Measurements from ENCODE around the gene LCN6.
"Not testable (repeated sequence)": the region's sequence is repeated elsewhere in the genome, so short reads cannot be mapped to it uniquely, and the experiment has no call there.

The LCN6 gene

DNA sequence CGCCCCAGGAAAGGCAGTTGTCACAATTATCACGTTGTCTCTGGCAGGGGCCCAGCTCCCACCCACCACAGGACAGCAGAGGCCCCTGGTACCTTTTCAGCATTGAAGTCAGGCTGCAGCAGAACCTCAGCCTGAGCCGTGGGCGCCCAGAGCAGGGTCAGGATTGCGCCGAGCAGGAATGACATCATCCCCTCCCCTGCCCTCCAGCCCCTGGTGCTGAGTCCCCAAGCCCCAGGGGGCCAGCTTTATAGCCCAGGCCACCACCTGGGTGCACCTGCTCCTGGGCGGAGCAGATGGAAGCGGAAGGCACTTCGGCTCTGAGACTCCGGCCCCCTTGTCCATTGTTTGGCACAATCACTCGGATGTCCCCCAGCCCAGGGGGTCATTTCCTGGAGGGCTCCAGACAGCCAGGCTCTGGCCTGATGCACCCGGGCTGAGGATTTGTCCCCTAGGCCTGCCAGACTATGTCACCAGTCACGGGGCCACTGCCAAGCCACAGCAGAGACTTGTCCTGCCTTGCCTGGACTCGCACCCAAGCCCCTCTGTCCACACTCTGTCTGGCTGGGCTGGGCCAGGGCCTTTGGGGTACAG, 16.1 kb upstream of the LCN6 start, which contains the start of gene LCN15:
Gene LCN15 (minus strand): TSS at position 218 of the 591 bp plus-strand sequence. CDS start 30 bp downstream, at position 188.
- no peak within 1 kb of the TSS for H3K4me3 ChIP-seq (ENCODE audit: low read depth, low read length)
- H2AFZ ChIP-seq (ENCODE audit: low read length, unreplicated experiment) = no peak within 1 kb of the TSS
- H3K36me3 ChIP-seq (ENCODE audit: insufficient read depth, low read length) = no peaks in the 10 kb centered on the region
- no peaks in the 10 kb centered on the region for H3K4me1 ChIP-seq (ENCODE audit: control insufficient read depth, insufficient read depth, low read length, unreplicated experiment)
- peaks cover 7% of the 10 kb centered on the region for H3K27me3 ChIP-seq (ENCODE audit: insufficient read depth, low read length)
- no peak within 1 kb of the TSS for H3K27ac ChIP-seq (ENCODE audit: low read depth, low read length)
- H3K79me2 ChIP-seq (ENCODE audit: control insufficient read depth, insufficient read depth, low read length, unreplicated experiment) = no peaks in the 10 kb centered on the region

DNA sequence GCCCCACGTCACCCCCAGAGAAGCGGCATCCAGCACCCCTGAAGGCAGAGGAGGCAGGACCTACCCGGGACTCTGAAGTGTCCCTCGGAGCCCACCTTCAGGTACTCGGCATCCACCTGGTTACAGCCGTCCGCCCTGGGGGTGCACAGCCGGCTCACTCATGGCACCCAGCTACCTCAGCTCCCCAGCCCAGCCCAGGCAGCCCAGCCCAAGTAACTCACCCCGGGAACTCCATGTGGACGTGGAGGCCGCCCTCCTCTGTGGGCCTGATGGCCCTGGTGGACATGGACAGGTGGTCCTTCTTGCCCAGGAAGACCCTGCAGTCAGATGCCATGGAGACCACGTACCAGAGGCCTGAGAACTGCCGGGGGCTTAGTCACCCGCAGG, 15.3 kb upstream of the LCN6 start:
- no peak overlapping the region for H2AFZ ChIP-seq (ENCODE audit: low read length, unreplicated experiment)
- no peak overlapping the region for H3K27ac ChIP-seq (ENCODE audit: low read depth, low read length)
- H3K36me3 ChIP-seq (ENCODE audit: insufficient read depth, low read length) = no peaks in the 10 kb centered on the region
- H3K4me1 ChIP-seq (ENCODE audit: control insufficient read depth, insufficient read depth, low read length, unreplicated experiment) = no peaks in the 10 kb centered on the region
- no peaks in the 10 kb centered on the region for H3K79me2 ChIP-seq (ENCODE audit: control insufficient read depth, insufficient read depth, low read length, unreplicated experiment)
- no peak overlapping the region for H3K4me3 ChIP-seq (ENCODE audit: low read depth, low read length)
- H3K27me3 ChIP-seq (ENCODE audit: insufficient read depth, low read length) = peaks cover 7% of the 10 kb centered on the region

DNA sequence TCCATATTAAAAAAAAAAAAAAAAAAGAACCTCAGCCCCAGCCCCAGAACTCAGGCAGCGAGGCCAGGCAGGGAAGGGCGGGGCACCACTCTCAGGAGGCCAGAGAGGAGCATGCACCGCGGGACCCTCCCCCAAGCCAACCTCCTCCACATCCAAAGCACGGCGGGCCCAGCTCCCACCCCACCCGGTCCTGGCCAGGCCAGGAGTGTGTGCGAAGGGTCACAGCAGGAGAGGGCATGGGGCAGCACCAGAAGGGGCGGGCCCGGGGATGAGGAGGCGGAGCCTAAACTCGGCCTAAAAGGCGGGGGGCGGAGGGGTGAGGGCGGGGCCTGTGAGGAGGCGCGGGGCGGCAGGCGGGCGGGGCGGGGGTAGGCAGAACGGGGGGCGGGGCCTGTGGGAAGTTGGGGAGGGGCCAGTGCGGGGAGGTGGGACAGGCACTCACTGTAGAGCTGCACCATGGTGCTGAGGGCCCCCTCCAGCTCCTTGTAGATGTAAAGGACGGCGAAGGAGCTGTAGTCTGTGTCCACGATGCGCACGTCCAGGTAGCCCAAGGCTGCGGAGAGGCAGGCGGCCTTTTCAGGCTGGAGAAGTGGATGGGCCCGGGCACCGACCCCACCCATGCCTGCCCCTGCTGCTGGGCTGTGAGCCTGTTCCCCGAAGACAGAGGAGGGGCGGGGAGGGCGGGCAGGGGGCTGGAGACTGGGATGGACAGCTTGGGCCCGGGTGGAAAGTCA, 14.8 kb upstream of the LCN6 start:
- no peak overlapping the region for H2AFZ ChIP-seq (ENCODE audit: low read length, unreplicated experiment)
- H3K4me1 ChIP-seq (ENCODE audit: control insufficient read depth, insufficient read depth, low read length, unreplicated experiment) = no peaks in the 10 kb centered on the region
- H3K36me3 ChIP-seq (ENCODE audit: insufficient read depth, low read length) = no peaks in the 10 kb centered on the region
- H3K79me2 ChIP-seq (ENCODE audit: control insufficient read depth, insufficient read depth, low read length, unreplicated experiment) = no peaks in the 10 kb centered on the region
- no peak overlapping the region for H3K27ac ChIP-seq (ENCODE audit: low read depth, low read length)
- no peak overlapping the region for H3K4me3 ChIP-seq (ENCODE audit: low read depth, low read length)
- peaks cover 5% of the 10 kb centered on the region for H3K27me3 ChIP-seq (ENCODE audit: insufficient read depth, low read length)

DNA sequence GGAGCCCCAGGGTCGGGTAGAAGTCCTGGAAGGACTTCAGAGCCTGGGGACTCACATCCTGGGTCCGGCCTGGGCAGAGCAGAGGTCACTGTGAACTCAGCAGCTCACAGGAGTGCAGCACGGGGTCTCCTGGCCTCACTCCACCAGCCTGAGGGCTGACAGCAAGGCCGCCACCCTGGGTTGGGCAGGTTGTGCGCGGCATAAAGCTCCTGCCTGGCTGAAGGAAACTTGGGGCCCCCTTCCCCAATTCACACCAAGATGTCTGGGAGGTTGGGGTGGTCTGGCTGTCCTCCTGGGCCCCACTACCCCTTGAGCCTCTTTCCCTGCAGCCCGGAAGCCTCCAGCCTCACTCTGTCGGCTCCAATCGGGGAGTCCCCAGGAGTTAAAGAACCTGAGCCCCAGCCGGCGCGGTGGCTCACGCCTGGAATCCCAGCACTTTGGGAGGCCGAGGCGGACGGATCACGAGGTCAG, 13.9 kb upstream of the LCN6 start:
- H3K4me1 ChIP-seq (ENCODE audit: control insufficient read depth, insufficient read depth, low read length, unreplicated experiment) = no peaks in the 10 kb centered on the region
- no peak overlapping the region for H2AFZ ChIP-seq (ENCODE audit: low read length, unreplicated experiment)
- no peak overlapping the region for H3K4me3 ChIP-seq (ENCODE audit: low read depth, low read length)

DNA sequence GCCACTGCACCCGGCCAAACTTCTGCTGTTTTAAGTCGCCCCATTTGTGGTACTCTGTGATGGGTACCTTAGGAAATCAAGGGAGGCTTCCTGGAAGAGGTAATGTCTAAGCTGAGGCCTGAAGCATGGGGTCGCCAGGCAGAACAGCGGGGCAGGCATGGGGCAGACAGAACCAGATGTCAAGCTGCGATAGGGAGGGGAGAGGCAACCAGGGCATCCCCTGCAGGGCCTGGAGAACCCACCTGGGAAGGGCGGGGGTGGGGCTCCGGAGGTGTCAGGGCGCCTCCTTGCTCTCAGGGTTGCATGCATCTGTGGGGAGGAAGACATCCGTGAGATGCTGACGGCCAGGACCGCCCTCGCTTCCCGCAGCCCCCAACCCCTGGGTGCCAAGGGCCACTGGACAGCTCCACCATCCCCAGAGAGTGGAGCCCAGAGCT, 13.2 kb upstream of the LCN6 start:
- Histone ChIP-seq H3K4me3 (ENCODE audit: low read depth, low read length) (no peak overlapping the region), H3K27me3 (ENCODE audit: insufficient read depth, low read length) (no peaks in the 10 kb centered on the region), H3K79me2 (ENCODE audit: control insufficient read depth, insufficient read depth, low read length, unreplicated experiment) (no peaks in the 10 kb centered on the region), H3K27ac (ENCODE audit: low read depth, low read length) (no peak overlapping the region), H2AFZ (ENCODE audit: low read length, unreplicated experiment) (no peak overlapping the region), H3K4me1 (ENCODE audit: control insufficient read depth, insufficient read depth, low read length, unreplicated experiment) (no peaks in the 10 kb centered on the region), H3K36me3 (ENCODE audit: insufficient read depth, low read length) (no peaks in the 10 kb centered on the region)

More for the DNA sequence above, 13.9 kb upstream of the LCN6 start:
- Histone ChIP-seq H3K27me3 (ENCODE audit: insufficient read depth, low read length) (no peaks in the 10 kb centered on the region), H3K27ac (ENCODE audit: low read depth, low read length) (no peak overlapping the region), H3K36me3 (ENCODE audit: insufficient read depth, low read length) (no peaks in the 10 kb centered on the region), H3K79me2 (ENCODE audit: control insufficient read depth, insufficient read depth, low read length, unreplicated experiment) (no peaks in the 10 kb centered on the region)

DNA sequence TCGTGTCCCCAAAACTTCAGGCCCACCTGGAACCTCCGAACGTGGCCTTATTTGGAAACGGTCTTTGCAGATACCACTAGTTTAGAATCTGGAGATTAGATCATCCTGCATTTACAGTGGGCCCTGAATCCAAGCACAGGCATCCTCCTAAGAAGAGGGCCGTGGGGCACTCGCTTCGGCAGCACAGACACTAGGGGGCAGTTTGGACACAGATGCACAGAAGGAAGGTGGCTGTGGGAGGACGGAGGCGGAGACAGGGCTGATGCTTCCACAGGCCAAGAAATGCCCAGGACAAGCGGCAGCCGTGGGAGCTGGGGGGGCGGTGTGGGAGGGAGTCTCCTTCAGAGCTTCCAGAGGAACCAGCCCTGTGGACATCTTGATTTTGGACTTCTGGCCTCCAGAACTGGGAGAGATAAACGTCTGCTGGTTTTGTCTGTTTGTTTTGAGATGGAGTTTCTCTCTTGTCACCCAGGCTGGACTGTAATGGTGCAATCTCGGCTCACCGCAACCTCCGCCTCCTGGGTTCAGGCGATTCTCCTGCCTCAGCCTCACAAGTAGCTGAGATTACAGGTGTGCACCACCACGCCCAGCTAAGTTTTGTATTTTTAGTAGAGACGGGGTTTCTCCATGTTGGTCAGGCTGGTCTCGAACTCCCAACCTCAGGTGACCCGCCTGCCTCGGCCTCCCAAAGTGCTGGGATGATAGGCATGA, 12.7 kb upstream of the LCN6 start:
- H3K36me3 ChIP-seq (ENCODE audit: insufficient read depth, low read length); H2AFZ ChIP-seq (ENCODE audit: low read length, unreplicated experiment); H3K27me3 ChIP-seq (ENCODE audit: insufficient read depth, low read length); H3K4me1 ChIP-seq (ENCODE audit: control insufficient read depth, insufficient read depth, low read length, unreplicated experiment); H3K79me2 ChIP-seq (ENCODE audit: control insufficient read depth, insufficient read depth, low read length, unreplicated experiment); H3K27ac ChIP-seq (ENCODE audit: low read depth, low read length); H3K4me3 ChIP-seq (ENCODE audit: low read depth, low read length): not testable (repeated sequence)

DNA sequence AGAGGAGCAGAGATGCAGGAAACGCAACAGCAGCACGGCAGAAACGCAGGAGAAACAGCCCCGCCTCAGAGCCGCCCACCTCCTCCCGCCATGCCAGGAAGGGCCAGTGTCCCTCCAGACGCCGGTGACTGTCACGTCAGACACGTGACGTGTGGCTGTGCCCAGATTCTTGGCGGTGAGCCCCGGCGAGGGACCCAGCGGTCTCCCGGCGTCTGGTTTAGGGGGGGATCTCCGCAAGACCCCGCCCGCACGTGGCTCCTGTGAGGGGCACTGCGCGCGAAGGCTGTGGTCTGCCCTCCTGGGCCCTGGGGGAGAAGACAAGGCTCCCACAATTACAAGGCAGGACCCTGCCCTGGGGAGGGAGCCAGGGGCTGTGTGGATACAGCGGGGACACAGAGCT, 12.1 kb upstream of the LCN6 start:
- H3K27ac ChIP-seq (ENCODE audit: low read depth, low read length) = no peak overlapping the region
- H2AFZ ChIP-seq (ENCODE audit: low read length, unreplicated experiment) = no peak overlapping the region
- no peaks in the 10 kb centered on the region for H3K4me1 ChIP-seq (ENCODE audit: control insufficient read depth, insufficient read depth, low read length, unreplicated experiment)
- no peaks in the 10 kb centered on the region for H3K36me3 ChIP-seq (ENCODE audit: insufficient read depth, low read length)
- H3K27me3 ChIP-seq (ENCODE audit: insufficient read depth, low read length) = no peaks in the 10 kb centered on the region
- no peaks in the 10 kb centered on the region for H3K79me2 ChIP-seq (ENCODE audit: control insufficient read depth, insufficient read depth, low read length, unreplicated experiment)
- no peak overlapping the region for H3K4me3 ChIP-seq (ENCODE audit: low read depth, low read length)

DNA sequence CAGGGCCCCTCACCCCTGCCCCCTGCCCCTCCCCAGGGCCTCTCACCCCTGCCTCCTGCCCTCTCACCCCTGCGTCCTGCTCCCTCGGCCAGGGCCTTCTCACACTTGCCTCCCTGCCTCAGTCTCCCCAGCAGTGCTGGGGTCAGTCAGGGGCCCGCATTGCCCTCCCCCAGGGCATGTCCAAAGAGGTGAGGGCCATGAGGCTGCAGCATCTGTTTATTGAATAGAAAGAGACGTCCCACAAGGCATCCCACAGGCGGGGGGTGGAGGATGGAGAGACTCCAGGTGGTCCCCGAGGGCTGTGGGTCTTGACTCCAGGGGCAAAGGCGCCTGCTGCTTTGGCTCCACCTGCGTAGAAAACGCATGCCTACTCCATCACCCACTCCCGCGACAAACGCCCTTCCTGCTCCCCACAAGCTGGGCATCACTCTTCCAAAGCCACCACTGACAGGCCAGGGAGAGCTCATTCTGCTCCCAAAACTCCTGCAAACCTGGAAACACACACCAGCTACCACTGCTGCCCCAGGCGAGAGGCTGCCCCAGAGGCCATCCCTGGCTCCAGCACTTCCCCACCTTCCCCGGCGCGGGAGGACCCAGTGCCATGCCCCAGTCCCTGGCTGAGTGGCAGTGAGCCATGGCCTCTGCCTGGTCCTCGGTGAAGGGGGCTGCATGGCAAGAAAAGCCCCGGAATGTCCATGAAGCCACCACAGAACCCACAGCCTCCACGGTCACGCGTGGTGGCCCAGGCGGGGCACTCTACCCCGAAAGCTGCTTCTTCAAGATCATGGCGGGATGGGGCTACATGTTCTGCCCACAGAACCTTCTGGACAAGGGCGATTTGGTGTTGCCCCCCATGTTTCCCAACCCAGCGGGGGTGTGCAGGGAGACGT, 11.4 kb upstream of the LCN6 start:
- H3K27me3 ChIP-seq (ENCODE audit: insufficient read depth, low read length) = no peaks in the 10 kb centered on the region
- no peaks in the 10 kb centered on the region for H3K4me1 ChIP-seq (ENCODE audit: control insufficient read depth, insufficient read depth, low read length, unreplicated experiment)
- H3K4me3 ChIP-seq (ENCODE audit: low read depth, low read length) = no peak overlapping the region
- H2AFZ ChIP-seq (ENCODE audit: low read length, unreplicated experiment) = no peak overlapping the region
- H3K36me3 ChIP-seq (ENCODE audit: insufficient read depth, low read length) = no peaks in the 10 kb centered on the region
- H3K27ac ChIP-seq (ENCODE audit: low read depth, low read length) = no peak overlapping the region
- H3K79me2 ChIP-seq (ENCODE audit: control insufficient read depth, insufficient read depth, low read length, unreplicated experiment) = no peaks in the 10 kb centered on the region

DNA sequence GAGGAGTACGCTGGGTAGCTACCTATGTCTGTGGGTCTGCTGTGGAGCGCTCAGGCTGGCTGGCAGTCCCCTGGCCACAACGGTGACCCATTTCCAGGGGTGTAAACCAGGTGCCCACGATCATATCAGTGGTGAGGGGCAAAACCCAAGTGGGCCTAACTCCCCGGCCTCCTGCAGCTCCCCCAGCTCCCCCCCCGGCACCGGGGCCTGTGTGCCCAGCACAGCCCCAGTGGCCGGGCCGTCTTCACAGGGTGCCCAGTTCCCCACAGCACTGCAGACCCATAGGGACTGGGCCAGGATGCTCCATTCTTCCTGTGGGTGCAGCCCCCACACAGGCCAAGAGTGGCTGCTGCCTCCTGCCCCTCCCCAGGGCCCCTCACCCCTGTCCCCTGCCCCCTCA, 10.7 kb upstream of the LCN6 start:
- no peaks in the 10 kb centered on the region for H3K27me3 ChIP-seq (ENCODE audit: insufficient read depth, low read length)
- no peak overlapping the region for H3K27ac ChIP-seq (ENCODE audit: low read depth, low read length)
- H2AFZ ChIP-seq (ENCODE audit: low read length, unreplicated experiment) = no peak overlapping the region
- H3K4me1 ChIP-seq (ENCODE audit: control insufficient read depth, insufficient read depth, low read length, unreplicated experiment) = no peaks in the 10 kb centered on the region
- H3K79me2 ChIP-seq (ENCODE audit: control insufficient read depth, insufficient read depth, low read length, unreplicated experiment) = no peaks in the 10 kb centered on the region
- no peaks in the 10 kb centered on the region for H3K36me3 ChIP-seq (ENCODE audit: insufficient read depth, low read length)
- H3K4me3 ChIP-seq (ENCODE audit: low read depth, low read length) = no peak overlapping the region

DNA sequence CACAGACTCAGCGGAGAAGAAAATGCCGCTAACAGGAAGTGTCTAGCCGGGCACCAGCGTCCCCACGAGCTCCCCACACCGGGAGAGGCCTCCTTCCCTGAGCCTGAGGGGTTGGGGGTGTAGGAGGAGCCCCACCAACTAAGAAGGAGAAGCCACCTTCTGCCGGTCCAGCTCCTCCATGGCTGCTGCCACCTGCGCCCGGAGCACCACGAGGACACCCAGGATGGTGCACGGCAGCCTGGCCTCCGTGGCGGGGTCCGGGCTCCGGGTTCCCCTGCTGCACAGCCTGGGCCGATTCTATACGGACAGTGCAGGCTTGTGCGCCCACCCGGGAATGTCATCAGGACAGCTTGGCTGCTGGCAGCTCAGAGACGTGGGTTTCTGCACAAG, 9.4 kb upstream of the LCN6 start:
- Histone ChIP-seq H2AFZ (ENCODE audit: low read length, unreplicated experiment) (no peak overlapping the region), H3K4me1 (ENCODE audit: control insufficient read depth, insufficient read depth, low read length, unreplicated experiment) (no peaks in the 10 kb centered on the region), H3K36me3 (ENCODE audit: insufficient read depth, low read length) (no peaks in the 10 kb centered on the region), H3K27ac (ENCODE audit: low read depth, low read length) (no peak overlapping the region), H3K79me2 (ENCODE audit: control insufficient read depth, insufficient read depth, low read length, unreplicated experiment) (no peaks in the 10 kb centered on the region), H3K27me3 (ENCODE audit: insufficient read depth, low read length) (no peaks in the 10 kb centered on the region), H3K4me3 (ENCODE audit: low read depth, low read length) (no peak overlapping the region)

All from ACC112 (cell line).